HG02763 (cell line): ENCODE results near the gene THAP6.

ENCODE experiments used
- ATAC-seq: cut with Tn5 transposase; IDR thresholded peaks from one replicate; pipeline ENCODE4 v1.9.1; 2021; ENCODE audit warnings: mild to moderate bottlenecking, moderate library complexity; ENCODE audit not compliant: unreplicated experiment

Gene THAP6

GRCh38 chr4:75567725-75568124 lies 53.5 kb downstream of the THAP6 start:
- ATAC-seq, result no peak
